HG03064 (cell line): Measurements from ENCODE around the gene CLCN3.
"Not testable (repeated sequence)": the region's sequence is repeated elsewhere in the genome, so short reads cannot be mapped to it uniquely, and the experiment has no call there.

Experiments used
- ATAC-seq: cut with Tn5 transposase; IDR thresholded peaks from one replicate; pipeline ENCODE4 v1.9.1; 2021; ENCODE audit warnings: low read depth; ENCODE audit not compliant: unreplicated experiment

Gene CLCN3

DNA sequence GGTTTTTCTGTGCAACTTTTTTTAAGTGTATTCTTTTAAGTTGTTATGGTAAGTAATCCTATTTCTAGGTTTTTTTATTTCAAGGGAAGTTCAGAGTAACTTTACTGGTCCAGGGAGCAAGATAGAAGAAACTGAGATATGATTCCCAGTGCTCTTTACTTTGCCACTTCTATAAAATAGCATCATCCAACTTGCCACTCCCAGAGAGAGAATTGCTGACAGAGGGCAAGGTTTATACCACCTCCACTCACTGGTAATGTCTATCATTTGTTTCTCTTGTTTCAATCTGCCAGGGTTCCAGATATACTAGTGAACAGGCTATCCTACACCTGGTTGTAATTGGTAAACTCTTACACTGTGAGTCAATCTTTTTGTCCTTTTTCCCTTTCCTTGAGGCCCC lies 3.5 kb upstream of the CLCN3 start:
- ATAC-seq: no peak

DNA sequence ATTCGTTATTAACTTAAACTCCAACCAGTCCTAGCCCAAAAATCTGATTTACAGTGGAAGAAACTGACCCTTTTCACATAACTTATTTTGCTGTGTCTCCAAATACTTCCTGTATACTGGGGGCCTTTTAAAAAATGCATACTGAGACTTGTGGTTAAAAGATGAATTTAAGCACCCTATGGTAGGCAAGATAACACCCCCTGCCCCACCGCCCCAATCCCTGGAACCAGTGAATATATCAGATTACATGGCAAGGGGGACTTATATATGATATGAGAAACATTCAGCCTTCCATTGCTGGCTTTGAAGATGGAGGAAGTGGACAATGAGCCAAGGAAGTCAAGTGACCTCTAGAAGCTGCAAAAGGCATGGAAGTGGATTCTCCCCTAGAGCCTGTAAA lies 3.1 kb upstream of the CLCN3 start:
- ATAC-seq: no peak

- no peak for ATAC-seq
Observed at GRCh38 chr4:169618286-169618685, 2.1 kb upstream of the CLCN3 start.

DNA sequence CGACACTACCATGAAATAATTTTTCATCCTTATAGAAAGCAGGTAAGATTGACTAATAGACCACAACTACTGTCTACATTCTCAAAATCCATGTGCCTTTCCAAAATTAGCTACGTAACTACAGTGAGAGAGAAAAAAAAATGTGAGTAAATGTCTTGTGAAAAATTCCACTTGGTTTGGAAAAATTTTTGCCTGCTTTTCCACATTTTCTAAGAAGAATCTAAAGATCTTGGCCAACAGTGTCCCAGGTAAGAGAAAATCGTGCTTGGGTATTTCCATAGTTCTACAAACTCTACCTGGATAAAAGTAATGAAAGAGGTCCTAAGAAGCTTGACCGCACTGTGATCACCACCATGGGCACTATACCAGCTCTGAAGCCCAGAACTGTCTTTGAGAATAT lies 1.4 kb upstream of the CLCN3 start:
- ATAC-seq: no peak

DNA sequence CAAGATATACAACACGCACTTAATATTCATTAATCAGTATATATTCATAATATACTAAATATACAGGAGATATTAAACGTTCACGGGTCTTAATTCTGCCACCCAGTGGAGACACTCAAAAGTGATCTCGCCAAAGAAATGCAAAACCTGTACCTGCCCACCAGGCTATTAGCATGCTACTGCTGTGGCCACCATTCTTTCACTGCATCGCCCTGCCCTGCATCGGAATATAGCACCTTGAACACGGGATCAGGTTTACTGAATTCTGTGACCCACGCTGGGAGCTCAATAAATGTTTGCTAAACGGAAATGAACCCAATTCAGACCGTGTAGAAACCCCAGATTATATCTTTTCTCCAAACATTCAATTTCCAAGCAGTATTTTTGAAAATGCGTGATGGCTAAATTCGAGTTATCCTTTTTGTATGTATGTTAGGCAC lies 840 bp upstream of the CLCN3 start:
- ATAC-seq: peak; percentile 38

DNA sequence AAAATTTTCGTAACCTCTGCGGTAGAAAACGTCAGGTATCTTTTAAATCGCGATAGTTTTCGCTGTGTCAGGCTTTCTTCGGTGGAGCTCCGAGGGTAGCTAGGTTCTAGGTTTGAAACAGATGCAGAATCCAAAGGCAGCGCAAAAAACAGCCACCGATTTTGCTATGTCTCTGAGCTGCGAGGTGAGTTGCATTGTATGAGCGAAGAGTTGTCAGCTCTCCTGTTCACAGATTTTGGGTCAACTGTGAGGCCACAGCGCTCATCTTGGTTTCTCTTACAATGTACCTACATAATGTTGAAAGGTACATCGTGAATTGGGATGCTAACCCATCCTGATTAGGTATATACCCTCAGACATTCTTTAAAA lies 486 bp downstream of the CLCN3 start:
- ATAC-seq: no peak

DNA sequence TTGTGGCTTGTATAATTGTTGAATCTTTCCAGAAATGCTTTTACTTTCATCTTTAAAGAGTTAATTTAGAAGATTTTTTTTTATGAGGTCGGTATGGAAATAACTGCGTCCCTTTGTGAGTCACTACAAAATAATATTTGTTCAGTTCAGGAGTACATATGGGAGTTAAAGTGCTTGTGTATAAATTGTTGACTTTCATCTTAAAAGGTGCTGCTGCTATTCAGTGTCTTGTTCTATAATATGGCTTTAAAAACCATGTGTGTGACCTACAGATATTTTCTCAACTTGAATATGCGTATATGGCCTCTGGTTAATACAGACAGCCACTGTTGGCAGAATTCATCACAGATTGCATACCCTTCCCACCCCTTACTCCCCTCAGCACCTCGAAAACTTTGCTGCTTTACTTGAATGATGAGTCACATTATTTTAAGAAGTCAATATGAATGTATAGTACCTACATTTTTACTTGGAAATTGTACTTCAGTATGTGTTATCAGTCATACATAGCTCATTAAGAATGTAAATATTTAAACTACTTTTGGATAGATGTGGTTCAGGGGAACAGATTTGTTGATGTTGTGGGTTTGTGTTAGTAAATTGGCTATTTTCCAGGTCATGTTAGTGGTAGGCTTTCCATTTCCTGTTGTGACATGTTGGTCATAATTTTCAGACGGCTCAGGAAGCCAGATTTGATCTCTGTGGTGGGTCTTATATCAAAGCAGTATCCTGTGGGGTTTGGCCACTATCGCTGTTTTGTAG lies 1.5 kb downstream of the CLCN3 start:
- peak; percentile 17 for ATAC-seq

DNA sequence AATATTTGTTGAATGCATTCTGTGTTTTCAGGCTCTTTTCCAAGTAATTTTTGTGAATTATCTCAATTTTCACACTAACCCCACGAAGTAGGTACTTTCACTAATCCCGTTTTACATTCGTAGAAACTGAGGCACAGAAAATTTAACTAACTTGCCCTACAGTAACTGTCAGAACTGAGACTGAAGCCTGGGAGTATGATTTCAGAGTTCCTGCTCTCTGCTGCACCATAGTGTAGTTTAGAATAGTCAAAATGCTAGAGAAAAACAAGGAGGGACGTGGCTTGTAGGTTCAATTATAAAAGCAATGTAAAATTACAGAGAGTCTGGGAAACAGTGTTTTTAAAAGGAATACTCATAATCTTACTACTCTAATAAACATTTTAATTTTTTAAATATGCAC lies 2.2 kb downstream of the CLCN3 start:
- no peak for ATAC-seq

DNA sequence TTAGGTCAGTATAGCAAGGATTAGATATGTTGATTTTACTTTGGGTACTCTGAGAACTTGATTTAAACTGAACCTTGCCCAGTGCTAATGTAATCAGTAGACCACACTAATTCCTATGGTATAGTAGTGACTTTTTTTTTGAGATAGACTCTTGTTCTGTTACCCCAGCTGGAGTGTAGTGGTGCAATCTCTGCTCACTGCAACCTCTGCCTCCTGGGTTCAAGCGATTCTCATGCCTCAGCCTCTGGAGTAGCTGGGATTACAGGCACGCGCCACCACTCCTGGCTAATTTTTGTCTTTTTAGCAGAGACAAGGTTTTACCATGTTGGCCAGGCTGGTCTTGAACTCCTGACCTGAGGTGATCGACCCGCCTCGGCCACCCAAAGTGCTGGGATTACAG lies 3.6 kb downstream of the CLCN3 start:
- not testable (repeated sequence) for ATAC-seq

DNA sequence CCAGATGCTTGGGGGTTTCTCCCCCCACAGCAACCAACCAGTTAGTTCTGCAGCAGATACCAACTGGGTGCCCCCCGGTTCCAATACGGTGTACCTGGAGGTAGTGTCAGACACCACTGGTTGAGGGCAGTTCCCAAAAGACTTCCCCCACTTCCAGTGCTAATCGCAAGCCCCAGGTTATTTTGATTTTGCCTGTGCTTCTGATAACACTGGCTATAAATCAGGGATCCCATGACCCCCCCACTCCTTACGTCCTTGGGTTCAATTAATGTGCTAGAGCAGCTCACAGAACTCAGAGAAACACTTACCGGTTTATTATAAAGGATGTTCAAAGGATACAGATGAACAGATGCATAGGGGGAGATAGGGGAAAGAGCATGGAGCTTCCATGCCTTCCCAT lies 5.5 kb downstream of the CLCN3 start:
- ATAC-seq: no peak

GRCh38 chr4:169626331-169627282 lies 6.2 kb downstream of the CLCN3 start:
- ATAC-seq: no peak

- ATAC-seq: peak; percentile 64
Observed at GRCh38 chr4:169627307-169627706, 6.9 kb downstream of the CLCN3 start.

DNA sequence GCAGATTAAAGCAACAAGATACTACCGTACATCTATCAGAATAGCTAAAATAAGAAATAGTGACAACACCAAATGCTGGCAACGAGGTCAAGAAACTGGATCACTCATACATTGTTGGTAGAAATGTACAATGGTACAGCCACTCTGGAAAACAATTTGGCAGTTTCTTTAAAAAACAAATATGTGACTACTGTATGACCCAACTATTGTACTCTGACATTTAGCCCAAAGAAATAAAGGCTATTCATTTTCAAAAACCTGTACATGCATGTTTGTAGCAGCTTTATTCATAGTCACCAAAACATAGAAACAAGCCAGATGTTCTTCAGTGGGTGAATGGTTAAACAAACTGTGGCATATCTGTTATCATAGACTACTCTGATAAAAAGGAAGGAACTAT lies 8.2 kb downstream of the CLCN3 start:
- no peak for ATAC-seq

DNA sequence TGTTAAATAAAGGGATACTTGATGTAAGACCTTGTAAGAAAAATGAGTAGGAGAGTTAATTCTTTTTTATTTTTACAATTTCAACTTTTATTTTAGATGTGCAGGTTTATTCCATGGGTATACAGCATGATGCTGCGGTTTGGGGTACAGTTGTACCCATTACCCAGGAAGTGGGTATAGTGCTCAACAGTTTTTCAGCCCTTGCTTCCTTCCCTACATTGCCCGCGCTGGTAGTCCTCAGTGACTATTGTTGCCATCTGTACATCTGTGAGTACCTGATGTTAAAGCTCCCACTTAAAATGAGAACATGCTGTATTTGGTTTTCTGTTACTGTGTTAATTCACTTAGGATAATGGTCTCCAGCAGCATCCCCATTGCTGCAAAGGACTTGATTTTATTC lies 9.7 kb downstream of the CLCN3 start:
- no peak for ATAC-seq

GRCh38 chr4:169632896-169633295 lies 12.5 kb downstream of the CLCN3 start:
- ATAC-seq: no peak

GRCh38 chr4:169634975-169635374 lies 14.6 kb downstream of the CLCN3 start:
- no peak for ATAC-seq

DNA sequence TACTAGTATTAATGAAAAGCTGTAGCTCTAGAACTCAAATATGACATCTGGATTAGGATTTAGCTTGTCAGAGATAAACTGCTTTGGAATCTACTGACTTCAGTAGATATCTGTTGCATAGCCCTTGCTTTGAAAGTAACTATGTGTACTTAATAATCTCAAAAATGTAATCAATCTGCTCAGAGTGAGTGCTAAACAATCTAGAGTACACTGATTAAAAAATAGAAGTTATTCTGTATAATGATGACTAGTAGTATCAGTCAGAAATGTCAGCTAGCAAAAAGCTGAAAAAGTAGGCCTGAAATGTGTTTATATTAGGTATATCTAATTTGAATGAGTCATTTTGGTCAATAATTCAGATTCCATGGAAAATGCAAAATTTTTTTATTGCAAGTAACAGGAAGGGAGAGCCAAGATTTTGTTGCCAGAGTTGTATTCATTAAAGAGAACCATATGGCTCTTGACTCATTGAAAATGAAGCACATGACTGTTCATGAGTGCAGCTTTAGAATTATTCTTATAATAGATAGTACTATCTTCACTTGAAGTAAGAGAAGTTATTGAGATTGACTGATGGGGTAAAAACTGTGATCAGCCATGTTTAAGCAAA lies 20.0 kb downstream of the CLCN3 start:
- ATAC-seq: no peak

DNA sequence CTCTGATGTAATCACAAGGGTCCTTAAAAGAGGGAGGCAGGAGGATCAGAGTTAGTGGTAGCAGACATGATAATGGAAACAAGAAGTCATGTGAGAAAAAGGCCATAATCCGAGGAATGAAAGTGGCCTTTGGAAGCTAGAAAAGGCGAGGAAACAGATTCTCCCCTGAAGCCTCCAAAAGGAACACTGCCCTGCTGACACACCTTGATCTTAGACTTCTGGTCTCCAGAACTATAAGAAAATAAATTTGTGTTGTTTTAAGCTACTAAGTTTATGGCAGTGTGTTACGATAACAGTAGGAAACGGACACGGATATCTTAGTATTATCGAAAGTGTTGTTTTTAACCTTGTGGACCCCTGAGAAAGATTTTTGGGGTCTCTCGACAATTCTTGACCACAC lies 24.4 kb downstream of the CLCN3 start:
- no peak for ATAC-seq

- no peak for ATAC-seq
Observed at GRCh38 chr4:169645627-169646026, 25.2 kb downstream of the CLCN3 start.

DNA sequence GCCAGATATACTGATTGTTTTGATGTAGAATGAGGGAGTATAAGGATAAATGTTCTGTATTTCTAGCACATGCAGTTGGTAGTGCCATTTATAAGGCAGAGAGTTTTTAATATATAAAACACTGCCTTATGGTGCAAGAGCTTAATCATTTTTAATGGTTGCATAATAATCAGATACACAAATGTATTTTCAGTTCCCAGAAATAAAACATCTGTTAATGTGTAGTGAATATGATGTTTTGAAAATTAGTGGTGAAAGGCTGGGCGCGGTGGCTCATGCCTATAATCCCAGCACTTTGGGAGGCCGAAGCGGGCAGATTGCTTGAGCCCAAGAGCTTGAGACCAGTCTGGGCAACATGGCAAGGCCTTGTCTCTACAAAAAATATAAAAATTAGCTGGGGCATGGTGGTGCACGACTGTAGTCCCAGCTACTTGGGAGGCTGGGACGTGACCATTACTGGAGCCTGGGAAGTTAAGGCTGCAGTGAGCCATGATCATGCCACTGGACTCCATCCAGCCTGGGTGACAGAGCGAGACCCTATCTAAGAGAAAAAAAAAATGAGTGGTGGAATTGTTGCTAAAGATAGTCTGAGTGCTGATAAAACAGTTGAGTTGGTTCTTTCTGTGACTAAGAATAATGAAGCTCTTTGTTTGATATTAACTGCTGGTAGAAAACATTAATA lies 29.3 kb downstream of the CLCN3 start:
- ATAC-seq: no peak
